ENCODE measurements around the gene FN1. TPM values are rescaled to one million over a fixed set of nuclear protein-coding genes. Genes with fewer than 3 reads are reported as not detected.

Gene FN1
- total RNA-seq, 1 experiment from 2014 or later, result 11.1 TPM

GRCh38 chr2:215419113-215419512 is 16.8 kb downstream of the FN1 start:
- H3K36me3 ChIP-seq (ENCODE audit: control insufficient read depth in 1 of 2, insufficient read depth in 2 of 2, low read length in 2 of 2), result no peaks in the 10 kb centered on the region

More at GRCh38 chr2:215419113-215419512, 16.8 kb downstream of the FN1 start:
- intact Hi-C loops (cut with micrococcal nuclease), result no loop called here
- H3K27ac ChIP-seq (ENCODE audit: low read depth, low read length), result no peak overlapping the region
- ChIA-PET RAD21 (ENCODE audit: low non-redundant PET in 1 of 2, low total read pairs in 2 of 2, uncharacterized antibody in 2 of 2, unreplicated experiment in 2 of 2) (no interaction called here), POLR2A (no interaction called here), CTCF (no interaction called here)
- no peak overlapping the region for H3K9ac ChIP-seq (ENCODE audit: low read length)
- no peaks in the 10 kb centered on the region for H3K79me2 ChIP-seq (ENCODE audit: insufficient read depth, low read length)
- TF ChIP-seq ZNF274 (IDR thresholded peaks at IDR 0.05; ENCODE audit: low read depth, low read length) (no peak), EGR1 (IDR thresholded peaks at IDR 0.05; ENCODE audit: low read depth) (no peak), FOSL1 (IDR thresholded peaks at IDR 0.05; ENCODE audit: low read depth) (no peak), ELF1 (IDR thresholded peaks at IDR 0.05; ENCODE audit: borderline replicate concordance, low read depth) (no peak), TCF7L2 (IDR thresholded peaks at IDR 0.05; ENCODE audit: borderline replicate concordance, extremely low read depth, insufficient read depth, insufficient read length) (no peak), POLR2AphosphoS5 (IDR thresholded peaks at IDR 0.05; ENCODE audit: low read depth, low read length) (no peak), CEBPB (IDR thresholded peaks at IDR 0.05; ENCODE audit: low read depth) (no peak), CBX3 (IDR thresholded peaks at IDR 0.05; ENCODE audit: low read depth) (no peak), ZFX (IDR thresholded peaks at IDR 0.05) (no peak), CTCF (IDR thresholded peaks at IDR 0.05 in 2 of 3, conservative IDR thresholded peaks at IDR 0.05 in 1 of 3; ENCODE audit: borderline replicate concordance in 1 of 3, insufficient read depth in 1 of 3, low read depth in 2 of 3, low read length in 2 of 3) (no peak), POLR2A (IDR thresholded peaks at IDR 0.05; ENCODE audit: borderline replicate concordance, extremely low read depth, insufficient read depth, insufficient read length) (no peak), YY1 (IDR thresholded peaks at IDR 0.05; ENCODE audit: extremely low read depth, insufficient replicate concordance, low read depth, low read length) (no peak), EZH2phosphoT487 (IDR thresholded peaks at IDR 0.05; ENCODE audit: borderline replicate concordance) (no peak), JUND (IDR thresholded peaks at IDR 0.05) (no peak)
- TF ChIP-seq, protein P1, sequence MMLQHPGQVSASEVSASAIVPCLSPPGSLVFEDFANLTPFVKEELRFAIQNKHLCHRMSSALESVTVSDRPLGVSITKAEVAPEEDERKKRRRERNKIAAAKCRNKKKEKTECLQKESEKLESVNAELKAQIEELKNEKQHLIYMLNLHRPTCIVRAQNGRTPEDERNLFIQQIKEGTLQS (IDR thresholded peaks at IDR 0.05), result no peak
- TF ChIP-seq, protein P2, sequence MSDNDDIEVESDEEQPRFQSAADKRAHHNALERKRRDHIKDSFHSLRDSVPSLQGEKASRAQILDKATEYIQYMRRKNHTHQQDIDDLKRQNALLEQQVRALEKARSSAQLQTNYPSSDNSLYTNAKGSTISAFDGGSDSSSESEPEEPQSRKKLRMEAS (IDR thresholded peaks at IDR 0.05), result no peak
- H3K9me2 ChIP-seq (ENCODE audit: insufficient read depth), result no peaks in the 10 kb centered on the region
- H3K4me2 ChIP-seq (ENCODE audit: low read length), result no peak overlapping the region
- peaks cover 4% of the 10 kb centered on the region; the same call in 1 of the 2 replicates for H3K27me3 ChIP-seq (ENCODE audit: insufficient read depth, low read length)
- H2AFZ ChIP-seq (ENCODE audit: low read depth, low read length, poor library complexity, severe bottlenecking), result no peak overlapping the region
- H3K9me3 ChIP-seq (ENCODE audit: control insufficient read depth in 1 of 2, insufficient read depth in 1 of 2, low read depth in 1 of 2, low read length in 2 of 2), result no peaks in the 10 kb centered on the region
- no TSS peak for BruUV-seq (replicated peaks)
- H3K4me3 ChIP-seq (replicated peaks in 1 of 2; ENCODE audit: low read depth in 1 of 2, low read length in 2 of 2), result no peak overlapping the region
- ATAC-seq, result no peak; the same call in 1 of the 2 replicates
- H4K20me1 ChIP-seq (ENCODE audit: insufficient read depth), result no peaks in the 10 kb centered on the region
- no peak for DNase-seq (ENCODE audit: low read depth, low spot score)
- H3K4me1 ChIP-seq (ENCODE audit: control insufficient read depth in 1 of 2, insufficient read depth in 2 of 2, low read length in 2 of 2), result peaks cover 0 to 6% of the 10 kb centered on the region in 2 experiments; a peak in 2 of 4 replicates
